PC-3 (cell line): ENCODE data around the gene ADCY2.

Source experiments
- EZH2 ChIP-seq: fragments of 300-600 bp; sonication (generic); IDR thresholded peaks from one replicate; pipeline ENCODE4 v1.6.1; 2017; ENCODE audit warnings: antibody characterized with exemption, mild to moderate bottlenecking, low read length; ENCODE audit not compliant: unreplicated experiment
- EZH2phosphoT487 ChIP-seq: fragments of 300-600 bp; sonication (generic); IDR thresholded peaks from 2 replicates; pipeline ENCODE4 v1.6.1; 2018; ENCODE audit warnings: mild to moderate bottlenecking, antibody characterized with exemption, low read length, borderline replicate concordance
- TF ChIP-seq, protein P1 (sequence below): fragments of 300-600 bp; sonication (generic); conservative IDR thresholded peaks from 2 replicates; pipeline ENCODE4 v1.5.1; 2017; ENCODE audit warnings: antibody characterized with exemption, low read depth, mild to moderate bottlenecking, low read length

DNA sequence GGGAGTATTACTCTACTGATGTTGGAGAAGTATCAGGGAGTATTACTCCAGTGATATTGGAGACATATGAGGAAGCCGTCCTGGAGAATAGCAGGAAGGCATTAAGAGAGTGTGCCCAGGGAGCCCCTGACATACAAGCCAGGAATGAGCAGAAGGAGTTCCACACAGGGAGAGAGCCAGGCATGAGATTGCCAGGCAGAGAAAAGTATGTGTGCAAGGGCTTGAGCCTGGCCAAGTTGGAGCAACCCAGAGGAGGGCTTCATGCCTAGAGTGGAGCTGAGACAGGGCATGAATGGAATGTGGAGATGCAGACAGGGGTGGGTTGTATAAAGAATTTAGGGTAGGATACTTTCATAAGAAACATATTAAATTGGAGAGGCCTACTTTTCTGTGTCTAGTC is 213.8 kb downstream of the ADCY2 start:
- TF ChIP-seq, protein P1, sequence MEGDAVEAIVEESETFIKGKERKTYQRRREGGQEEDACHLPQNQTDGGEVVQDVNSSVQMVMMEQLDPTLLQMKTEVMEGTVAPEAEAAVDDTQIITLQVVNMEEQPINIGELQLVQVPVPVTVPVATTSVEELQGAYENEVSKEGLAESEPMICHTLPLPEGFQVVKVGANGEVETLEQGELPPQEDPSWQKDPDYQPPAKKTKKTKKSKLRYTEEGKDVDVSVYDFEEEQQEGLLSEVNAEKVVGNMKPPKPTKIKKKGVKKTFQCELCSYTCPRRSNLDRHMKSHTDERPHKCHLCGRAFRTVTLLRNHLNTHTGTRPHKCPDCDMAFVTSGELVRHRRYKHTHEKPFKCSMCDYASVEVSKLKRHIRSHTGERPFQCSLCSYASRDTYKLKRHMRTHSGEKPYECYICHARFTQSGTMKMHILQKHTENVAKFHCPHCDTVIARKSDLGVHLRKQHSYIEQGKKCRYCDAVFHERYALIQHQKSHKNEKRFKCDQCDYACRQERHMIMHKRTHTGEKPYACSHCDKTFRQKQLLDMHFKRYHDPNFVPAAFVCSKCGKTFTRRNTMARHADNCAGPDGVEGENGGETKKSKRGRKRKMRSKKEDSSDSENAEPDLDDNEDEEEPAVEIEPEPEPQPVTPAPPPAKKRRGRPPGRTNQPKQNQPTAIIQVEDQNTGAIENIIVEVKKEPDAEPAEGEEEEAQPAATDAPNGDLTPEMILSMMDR: no peak
- TF ChIP-seq EZH2: no peak
- no peak for TF ChIP-seq EZH2phosphoT487
